D341Med (cell line): Measurements from ENCODE around the gene GSDMA.
A peak's percentile ranks its signal among the peaks of the same experiment; 100 is the strongest.

Source experiments
- DNase-seq: peaks from one replicate; pipeline ENCODE4 v3.0.0; 2012; ENCODE audit warnings: low spot score

GSDMA gene

GRCh38 chr17:39960524-39961041, 2.2 kb upstream of the GSDMA start:
- no peak for DNase-seq

DNA sequence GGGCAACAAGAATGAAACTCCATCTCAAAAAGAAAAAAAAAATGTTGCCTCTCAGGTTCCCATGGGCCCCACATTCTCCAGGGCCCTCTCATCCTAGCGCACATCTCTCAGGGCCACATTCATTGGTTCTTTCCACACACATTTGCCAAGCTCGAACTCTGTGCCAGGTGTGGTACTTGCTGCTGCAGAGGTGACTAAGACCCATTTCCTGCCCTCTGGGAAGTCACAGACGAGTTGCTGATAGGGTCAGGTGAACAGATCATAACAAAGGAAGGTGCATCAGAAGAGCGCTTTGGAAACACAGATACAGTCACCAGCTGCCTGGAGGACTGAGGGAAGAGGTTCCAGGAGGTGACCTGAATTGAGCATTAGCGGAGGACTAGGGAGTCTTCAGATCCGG, 1.0 kb downstream of the GSDMA start:
- no peak for DNase-seq

DNA sequence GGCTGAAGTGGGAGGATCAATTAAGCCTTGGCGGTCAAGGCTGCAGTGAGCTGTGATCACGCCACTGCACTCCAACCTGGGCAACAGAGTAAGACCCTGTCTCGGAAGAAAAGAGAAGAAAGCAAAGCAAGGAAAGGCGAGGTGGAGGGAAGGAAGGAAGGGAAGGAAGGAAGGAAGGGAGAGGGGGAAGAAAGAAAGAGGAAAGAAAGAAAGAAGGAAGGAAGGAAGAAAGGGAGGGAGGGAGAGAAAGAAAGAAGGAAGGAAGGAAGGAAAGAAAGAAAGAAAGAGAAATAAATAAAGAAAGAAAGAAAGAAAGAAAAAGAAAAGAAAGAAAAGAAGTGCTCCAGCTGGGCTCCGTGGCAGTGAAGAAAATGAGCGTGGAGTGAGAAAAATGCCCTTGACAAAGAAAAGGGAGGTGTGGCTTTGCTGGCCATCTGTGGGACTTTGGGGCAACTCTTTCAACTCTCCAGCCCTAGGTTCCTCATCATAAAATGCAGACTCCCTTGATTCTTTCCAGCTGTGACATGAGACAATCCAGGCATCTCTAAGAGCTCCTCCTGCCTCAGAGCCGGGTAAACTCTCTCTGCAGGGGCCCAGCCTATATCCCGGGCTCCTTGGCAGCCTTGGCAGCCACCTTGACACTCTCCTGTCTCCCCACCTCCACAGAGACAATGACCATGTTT, 2.4 kb downstream of the GSDMA start:
- no peak for DNase-seq

DNA sequence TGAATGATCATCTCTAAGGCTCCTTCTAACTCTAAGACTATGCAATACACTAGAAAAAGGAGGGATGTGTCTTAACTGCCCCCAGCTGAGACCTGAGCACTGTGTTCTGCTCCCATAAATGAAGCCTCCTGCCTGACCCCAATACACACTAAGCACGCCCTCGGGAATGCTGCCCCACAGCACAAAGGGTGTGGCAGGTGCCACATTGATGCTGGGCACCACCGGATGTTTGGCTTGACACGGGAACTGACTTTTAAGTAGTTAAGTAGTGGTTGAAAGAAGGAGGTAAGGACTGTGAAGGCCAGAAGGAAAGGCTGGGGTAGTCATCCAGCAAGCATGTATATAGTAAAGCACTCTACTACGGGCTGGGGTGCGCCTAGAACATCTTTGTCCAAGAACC, 4.0 kb downstream of the GSDMA start:
- DNase-seq, result no peak

DNA sequence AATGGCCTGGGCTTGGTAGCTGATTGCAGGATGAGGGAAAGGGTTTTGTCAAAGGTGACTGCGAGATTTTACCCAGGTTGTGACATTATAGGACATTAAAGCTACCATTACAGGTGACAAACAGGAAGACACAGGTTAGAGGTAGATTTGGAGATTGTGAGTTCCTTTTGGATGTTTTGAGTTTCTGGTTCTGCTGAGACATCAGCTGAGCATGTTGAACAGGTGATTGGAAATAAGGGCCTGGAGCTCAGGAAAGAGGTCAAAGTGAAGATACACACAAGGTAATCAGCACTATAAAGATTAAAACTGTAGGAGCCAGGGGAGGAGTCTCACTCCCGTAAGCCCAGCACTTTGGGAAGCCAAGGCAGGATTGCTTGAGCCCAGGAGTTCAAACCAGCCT, 6.0 kb downstream of the GSDMA start:
- no peak for DNase-seq

DNA sequence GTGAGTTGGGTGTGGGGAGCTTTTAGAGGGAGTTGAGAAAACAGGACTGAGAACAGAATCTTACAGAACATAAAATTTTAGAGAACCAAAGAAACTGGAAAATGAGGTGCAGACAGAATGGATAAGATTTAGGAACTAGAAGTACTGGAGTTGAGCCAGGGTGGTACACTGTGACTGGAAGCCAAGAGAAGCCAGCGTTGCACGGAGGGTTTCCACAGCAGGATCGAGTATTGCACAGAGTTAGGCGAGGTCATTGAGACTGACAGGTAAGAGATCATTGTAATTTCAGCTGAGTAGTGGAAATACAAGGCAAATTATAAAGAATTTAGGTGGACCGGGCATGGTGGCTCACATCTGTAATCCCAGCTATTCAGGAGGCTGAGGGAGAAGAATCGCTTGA, 6.6 kb downstream of the GSDMA start:
- DNase-seq, result no peak

GRCh38 chr17:39970157-39970692, 7.4 kb downstream of the GSDMA start:
- no peak for DNase-seq

DNA sequence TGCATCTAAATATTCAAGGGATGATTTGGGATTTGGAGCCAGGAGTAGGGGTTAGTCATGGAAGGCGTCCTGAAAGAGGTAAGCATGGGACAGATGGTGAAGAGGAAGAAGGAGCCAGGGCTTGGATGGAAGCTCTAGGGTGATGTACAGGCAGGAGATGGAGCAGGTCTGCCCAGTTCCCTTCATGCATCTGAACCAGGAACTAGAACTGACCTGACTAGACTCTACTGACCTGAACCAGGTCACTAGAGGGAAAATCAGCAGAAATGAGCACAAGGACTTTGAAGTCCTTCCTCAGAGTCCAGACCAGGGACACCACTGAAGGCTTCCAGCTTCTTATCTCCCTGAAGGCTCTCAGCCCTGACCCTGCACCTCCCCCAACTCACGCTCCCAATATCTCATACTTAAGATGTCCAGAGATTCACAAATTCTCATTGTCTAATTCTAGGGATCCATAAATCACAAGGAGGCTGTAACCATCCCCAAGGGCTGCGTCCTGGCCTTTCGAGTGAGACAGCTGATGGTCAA, 8.3 kb downstream of the GSDMA start:
- no peak for DNase-seq

DNA sequence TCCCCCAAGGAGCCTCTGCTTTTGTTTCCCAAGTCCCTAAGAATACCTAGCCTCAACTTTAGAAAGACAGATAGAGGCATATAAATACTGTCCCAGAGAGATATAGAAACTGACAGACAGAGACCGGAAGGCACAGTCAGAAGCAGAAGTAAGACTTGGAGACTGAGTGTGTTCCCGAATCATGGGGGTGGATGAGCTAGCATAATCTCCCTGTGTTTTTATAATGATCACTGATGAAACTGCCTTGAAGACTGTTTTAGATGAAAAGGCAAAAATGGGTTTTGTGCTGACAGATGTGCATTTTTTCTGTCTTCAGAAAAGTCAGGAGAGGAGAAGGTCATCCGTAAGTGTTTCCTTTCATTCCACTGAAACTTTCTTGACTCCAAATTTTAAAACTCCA, 9.5 kb downstream of the GSDMA start:
- no peak for DNase-seq

DNA sequence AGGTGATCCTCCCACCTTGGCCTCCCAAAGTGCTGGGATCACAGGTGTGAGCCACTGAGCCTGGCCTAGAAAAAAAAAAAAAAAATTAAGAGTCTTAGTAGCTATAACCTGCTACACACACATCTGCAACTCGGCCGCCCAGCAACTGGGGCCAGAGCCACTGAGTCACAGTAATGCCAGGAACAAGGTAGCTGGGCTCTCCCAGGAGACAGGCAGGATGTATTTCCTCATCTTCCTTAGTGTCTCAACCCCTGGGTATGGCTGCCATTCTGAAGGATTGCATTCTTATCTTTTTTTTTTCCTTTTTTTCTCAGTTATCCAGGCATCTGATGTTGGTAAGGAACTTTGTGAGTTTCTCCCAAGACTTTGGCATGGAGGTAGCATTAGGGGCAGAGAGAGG, 10.7 kb downstream of the GSDMA start:
- no peak for DNase-seq

GRCh38 chr17:39974433-39974832, 11.6 kb downstream of the GSDMA start:
- no peak for DNase-seq

- DNase-seq, result no peak
Measured at GRCh38 chr17:39975801-39976200, 13.0 kb downstream of the GSDMA start.

GRCh38 chr17:39979016-39979670, 16.3 kb downstream of the GSDMA start:
- DNase-seq, result no peak

GRCh38 chr17:39979893-39980350, 17.1 kb downstream of the GSDMA start:
- DNase-seq, result peak; percentile 67

DNA sequence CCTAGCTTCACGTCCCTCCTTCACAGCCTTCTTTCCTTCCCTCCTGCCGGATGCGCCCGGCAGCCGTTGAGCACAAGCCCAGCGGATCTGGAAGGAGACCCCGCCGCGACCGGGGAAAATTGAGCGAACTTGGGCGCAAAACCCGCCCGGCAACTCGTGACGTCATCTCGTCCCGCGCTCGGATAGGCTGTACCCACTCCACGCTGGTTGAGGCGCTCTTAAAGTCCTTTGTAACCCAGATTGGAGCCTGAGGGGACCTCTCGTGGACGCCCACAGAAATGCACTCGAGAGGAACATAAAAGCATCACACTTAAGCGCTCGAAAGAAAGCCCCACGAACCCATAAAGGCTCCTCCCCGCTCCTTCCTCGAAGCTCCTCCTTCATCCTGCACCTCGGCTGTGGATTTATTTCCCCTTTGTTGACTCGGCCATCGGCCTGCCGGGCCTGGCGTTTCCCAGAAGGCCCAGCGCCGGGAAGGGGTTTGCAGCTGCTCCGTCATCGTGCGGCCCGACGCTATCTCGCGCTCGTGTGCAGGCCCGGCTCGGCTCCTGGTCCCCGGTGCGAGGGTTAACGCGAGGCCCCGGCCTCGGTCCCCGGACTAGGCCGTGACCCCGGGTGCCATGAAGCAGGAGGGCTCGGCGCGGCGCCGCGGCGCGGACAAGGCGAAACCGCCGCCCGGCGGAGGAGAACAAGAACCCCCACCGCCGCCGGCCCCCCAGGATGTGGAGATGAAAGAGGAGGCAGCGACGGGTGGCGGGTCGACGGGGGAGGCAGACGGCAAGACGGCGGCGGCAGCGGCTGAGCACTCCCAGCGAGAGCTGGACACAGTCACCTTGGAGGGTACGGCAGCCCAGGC, 17.8 kb downstream of the GSDMA start, which contains the start of gene PSMD3:
PSMD3 (plus strand) TSS at position 457 of the 856 bp plus-strand sequence; CDS start at position 621, 164 bp downstream.
- DNase-seq, result peak; percentile 98

- DNase-seq, result peak; percentile 67
Measured at GRCh38 chr17:39981207-39981741, 18.5 kb downstream of the GSDMA start.

GRCh38 chr17:39981766-39982375, 19.1 kb downstream of the GSDMA start:
- DNase-seq, result no peak

DNA sequence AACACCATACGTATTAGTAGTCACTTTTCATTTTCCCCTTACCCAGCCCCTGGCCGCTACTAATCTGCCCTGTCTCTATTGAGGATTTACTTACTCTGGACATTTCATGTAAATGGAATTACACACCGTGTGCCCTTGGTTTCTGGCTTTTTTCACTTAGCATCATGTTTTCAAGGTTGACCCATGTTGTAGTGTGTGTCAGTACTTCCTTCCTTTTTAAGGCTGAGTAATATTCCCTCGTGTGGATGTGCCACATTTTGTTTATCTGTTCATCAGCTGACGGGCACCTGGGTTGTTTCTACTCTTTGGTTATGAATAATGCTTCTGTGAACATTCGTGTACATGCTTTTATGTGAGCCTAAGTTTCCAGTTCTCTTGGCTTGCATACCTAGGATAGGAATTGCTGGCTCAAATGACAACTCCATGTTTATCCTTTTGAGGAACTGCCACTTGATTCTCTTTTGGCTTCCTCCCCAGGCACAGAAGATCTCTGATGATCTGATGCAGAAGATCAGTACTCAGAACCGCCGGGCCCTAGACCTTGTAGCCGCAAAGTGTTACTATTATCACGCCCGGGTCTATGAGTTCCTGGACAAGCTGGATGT, 25.5 kb downstream of the GSDMA start:
- DNase-seq, result no peak

DNA sequence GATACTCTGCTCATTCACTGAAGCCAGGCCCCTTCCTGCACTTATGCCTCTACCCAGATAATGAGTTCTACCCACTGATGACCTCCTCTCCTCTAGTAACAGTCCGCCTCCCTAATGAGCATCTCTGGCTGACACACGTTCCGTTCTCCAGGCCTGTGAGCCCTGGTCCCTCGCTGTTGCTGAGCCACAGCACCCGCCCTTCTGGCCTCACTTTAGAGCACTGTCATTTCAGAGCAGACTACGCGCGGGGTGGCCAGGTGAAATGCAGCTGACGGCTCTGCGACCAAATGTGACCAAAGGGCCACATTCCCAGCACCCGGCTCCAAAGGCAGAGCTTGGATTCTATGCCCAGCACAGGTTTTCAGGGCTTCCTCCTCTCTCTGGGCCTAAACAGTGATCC, 31.6 kb downstream of the GSDMA start:
- DNase-seq, result peak; percentile 31

GRCh38 chr17:39995438-39995837, 32.6 kb downstream of the GSDMA start:
- peak; percentile 28 for DNase-seq

GRCh38 chr17:39996162-39996561, 33.4 kb downstream of the GSDMA start:
- peak; percentile 24 for DNase-seq
